Neuron (in vitro differentiated cells): ENCODE data around the gene SPRED2.

Experiments used
- H2AFZ ChIP-seq: one replicate; pipeline ENCODE4 v1.6.1; 2013; ENCODE audit warnings: low read depth, mild to moderate bottlenecking, inconsistent platforms, low read length, moderate library complexity
- H3K27me3 ChIP-seq: one replicate; pipeline ENCODE4 v1.6.1; 2013; ENCODE audit warnings: low read length; ENCODE audit not compliant: insufficient read depth
- H3K36me3 ChIP-seq: one replicate; pipeline ENCODE4 v1.6.1; 2013; ENCODE audit warnings: low read length; ENCODE audit not compliant: insufficient read depth
- H3K4me1 ChIP-seq: one replicate; pipeline ENCODE4 v1.6.1; 2013; ENCODE audit warnings: low read length; ENCODE audit not compliant: insufficient read depth
- H3K4me3 ChIP-seq: 2 replicates; pipeline ENCODE4 v1.5.1; 2013; ENCODE audit warnings: mild to moderate bottlenecking, low read length, moderate library complexity
- H3K9me3 ChIP-seq: one replicate; pipeline ENCODE4 v1.6.1; 2013; ENCODE audit warnings: low read length

Gene SPRED2

DNA sequence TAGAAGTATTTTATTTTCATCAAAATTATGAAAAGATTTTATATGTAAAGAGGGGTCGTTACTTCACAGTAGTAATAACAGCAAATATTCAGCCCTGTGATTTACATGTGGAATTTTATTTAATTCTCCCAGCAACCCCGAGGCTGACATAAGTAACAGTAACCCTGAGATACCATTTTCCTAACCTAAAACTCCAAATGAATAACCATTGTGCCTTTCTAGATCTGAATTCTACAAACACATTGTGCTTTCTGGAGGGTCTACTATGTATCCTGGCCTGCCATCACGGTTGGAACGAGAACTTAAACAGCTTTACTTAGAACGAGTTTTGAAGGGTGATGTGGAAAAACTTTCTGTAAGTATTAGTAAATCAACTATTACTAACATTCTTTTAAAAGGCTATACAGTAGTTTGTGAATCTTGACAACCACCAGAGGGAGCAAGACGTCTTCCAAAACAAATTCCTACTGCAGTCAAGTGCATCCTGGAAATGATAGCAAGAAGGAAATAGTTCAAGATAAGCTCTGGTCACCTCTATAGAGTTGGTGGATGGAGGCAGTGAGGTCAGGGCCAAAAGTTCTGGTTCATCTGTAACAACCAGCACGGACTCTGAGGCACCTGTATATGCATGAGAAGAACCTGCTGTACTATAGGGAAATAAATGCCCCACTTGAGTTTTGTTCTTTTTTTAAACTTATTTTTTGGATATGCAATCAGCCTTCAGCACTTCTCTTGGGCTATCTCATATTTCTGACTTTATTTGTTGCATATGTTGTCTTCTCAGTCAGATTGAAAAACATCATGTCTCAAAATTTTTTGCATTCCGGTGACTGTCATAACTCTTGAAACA is 167.4 kb downstream of the SPRED2 start:
- no peak overlapping the region for H3K4me3 ChIP-seq
- H3K4me1 ChIP-seq, result peaks cover 17% of the 10 kb centered on the region
- H3K9me3 ChIP-seq, result no peaks in the 10 kb centered on the region
- peaks cover 34% of the 10 kb centered on the region for H3K36me3 ChIP-seq
- H2AFZ ChIP-seq, result no peak overlapping the region
- H3K27me3 ChIP-seq, result no peaks in the 10 kb centered on the region

- H3K27me3 ChIP-seq, result no peaks in the 10 kb centered on the region
- no peak overlapping the region for H2AFZ ChIP-seq
- no peaks in the 10 kb centered on the region for H3K9me3 ChIP-seq
- H3K4me1 ChIP-seq, result peaks cover 10% of the 10 kb centered on the region
- peaks cover 34% of the 10 kb centered on the region for H3K36me3 ChIP-seq
- H3K4me3 ChIP-seq, result no peak overlapping the region
Observed at GRCh38 chr2:65263986-65264385, 168.4 kb downstream of the SPRED2 start.

DNA sequence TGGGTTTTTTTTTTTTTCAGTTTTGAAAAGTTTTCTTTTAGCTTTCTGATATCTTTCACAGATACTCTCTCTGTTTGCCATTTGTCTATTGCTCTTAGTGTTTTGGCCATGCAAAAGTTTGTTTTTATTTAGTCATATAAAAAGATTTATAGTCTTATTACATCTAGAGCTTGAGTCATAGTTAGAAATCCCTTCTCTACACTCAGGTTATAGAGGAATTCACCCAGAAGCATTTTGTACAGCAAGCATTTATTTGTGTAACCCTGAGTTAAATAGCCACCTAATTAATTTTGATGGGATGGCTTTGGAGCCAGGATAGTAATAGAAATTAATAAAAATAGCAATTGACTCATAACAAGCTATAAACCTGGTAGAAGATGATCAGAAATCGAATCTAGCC is 169.1 kb downstream of the SPRED2 start:
- Histone ChIP-seq H3K9me3 (no peaks in the 10 kb centered on the region), H2AFZ (no peak overlapping the region), H3K36me3 (peaks cover 34% of the 10 kb centered on the region), H3K27me3 (no peaks in the 10 kb centered on the region), H3K4me1 (peaks cover 3% of the 10 kb centered on the region), H3K4me3 (no peak overlapping the region)

DNA sequence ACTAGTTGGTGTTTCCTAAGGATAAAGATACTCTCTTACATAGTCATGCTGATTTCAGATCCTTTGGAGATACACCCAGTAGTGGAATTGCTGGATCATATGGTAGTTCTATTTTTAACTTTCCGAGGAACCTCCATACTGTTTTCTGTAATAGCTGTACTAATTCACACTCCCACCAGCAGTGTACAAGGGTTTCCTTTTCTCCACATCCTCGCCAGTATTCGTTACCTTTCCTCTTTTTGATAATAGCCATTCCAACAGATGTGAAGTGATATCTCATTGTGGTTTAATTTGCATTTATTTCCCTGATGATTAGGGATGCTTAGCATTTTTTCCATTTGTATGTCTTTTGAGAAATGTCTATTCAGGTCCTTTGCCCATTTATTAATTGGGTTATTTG is 170.7 kb downstream of the SPRED2 start:
- H3K36me3 ChIP-seq, result peaks cover 28% of the 10 kb centered on the region
- H2AFZ ChIP-seq, result no peak overlapping the region

More for the DNA sequence above, 170.7 kb downstream of the SPRED2 start:
- Histone ChIP-seq H3K27me3 (no peaks in the 10 kb centered on the region), H3K9me3 (no peaks in the 10 kb centered on the region), H3K4me1 (no peaks in the 10 kb centered on the region), H3K4me3 (no peak overlapping the region)
